SU-DHL-6 (cell line): ENCODE measurements around the gene CUX1.

Source experiments
- H2AFZ ChIP-seq: fragments of 200-600 bp; sonication (generic); 2 replicates; pipeline ENCODE4 v1.6.1; 2014; ENCODE audit warnings: low read depth, mild to moderate bottlenecking, moderate library complexity, mixed read lengths, antibody characterized with exemption, low read length; ENCODE audit not compliant: severe bottlenecking
- H3F3A ChIP-seq: fragments of 200-600 bp; shearing (Covaris generic); 2 replicates; pipeline ENCODE4 v1.6.0; 2016; ENCODE audit warnings: antibody characterized with exemption, mild to moderate bottlenecking; ENCODE audit not compliant: insufficient read depth
- H3K27ac ChIP-seq: fragments of 200-600 bp; sonication (generic); 2 replicates; pipeline ENCODE4 v1.5.1; 2016; ENCODE audit warnings: low read depth, mild to moderate bottlenecking, low read length, moderate library complexity, mixed read lengths
- H3K27me3 ChIP-seq: fragments of 200-600 bp; sonication (generic), shearing (Covaris generic); 2 replicates; pipeline ENCODE4 v1.6.0; 2014; ENCODE audit warnings: mild to moderate bottlenecking, low read length
- H3K36me3 ChIP-seq: fragments of 200-600 bp; sonication (generic); 2 replicates; pipeline ENCODE4 v1.6.1; 2014; ENCODE audit warnings: mild to moderate bottlenecking, low read length, mixed read lengths
- H3K4me2 ChIP-seq: fragments of 300-600, 200-600 bp; shearing (Covaris generic), sonication (generic); 2 replicates; pipeline ENCODE4 v1.6.0; 2014; ENCODE audit warnings: low read length, low read depth, mild to moderate bottlenecking; ENCODE audit not compliant: poor library complexity, severe bottlenecking
- H3K4me3 ChIP-seq: fragments of 200-600 bp; sonication (generic); 2 replicates; pipeline ENCODE4 v1.5.1; 2014; ENCODE audit warnings: antibody characterized with exemption, low read length, mild to moderate bottlenecking, mixed read lengths; ENCODE audit not compliant: insufficient read depth, poor library complexity, severe bottlenecking
- H3K79me2 ChIP-seq: fragments of 200-600 bp; sonication (generic); 2 replicates; pipeline ENCODE4 v1.6.1; 2014; ENCODE audit warnings: mild to moderate bottlenecking, low read length, moderate library complexity; ENCODE audit not compliant: insufficient read depth
- H3K9ac ChIP-seq: fragments of 200-600 bp; sonication (generic); 2 replicates; pipeline ENCODE4 v1.7.0; 2014; ENCODE audit warnings: mild to moderate bottlenecking, low read length
- H3K9me2 ChIP-seq: fragments of 200-600 bp; sonication (generic); replicated peaks from 2 replicates; pipeline ENCODE4 v1.6.1; 2014; ENCODE audit warnings: low read length; ENCODE audit not compliant: insufficient read depth
- H3K9me3 ChIP-seq: fragments of 200-600 bp; sonication (generic); 2 replicates; pipeline ENCODE4 v1.6.1; 2014; ENCODE audit warnings: low read length, mixed read lengths; ENCODE audit not compliant: insufficient read depth
- H4K20me1 ChIP-seq: fragments of 200-600 bp; sonication (generic); 2 replicates; pipeline ENCODE4 v1.6.1; 2014; ENCODE audit warnings: low read depth, mild to moderate bottlenecking, antibody characterized with exemption, low read length, moderate library complexity, mixed read lengths
- CTCF ChIP-seq: fragments of 200-600 bp; sonication (generic); IDR thresholded peaks from one replicate; pipeline ENCODE4 v1.5.1; 2017; ENCODE audit warnings: antibody characterized with exemption, mild to moderate bottlenecking, low read length, moderate library complexity; ENCODE audit not compliant: insufficient read depth, poor library complexity, severe bottlenecking
- EZH2phosphoT487 ChIP-seq: fragments of 200-600 bp; sonication (generic), shearing (Covaris generic); conservative IDR thresholded peaks from 2 replicates; pipeline ENCODE4 v1.6.1; 2018; ENCODE audit warnings: mild to moderate bottlenecking, antibody characterized with exemption, low read length, moderate library complexity, mixed read lengths

The CUX1 gene

GRCh38 chr7:102253973-102254370 lies 436.5 kb downstream of the CUX1 start:
- Histone ChIP-seq H3K36me3 (peaks cover 21% of the 10 kb centered on the region), H3K4me2 (no peak overlapping the region), H3K9ac (no peak overlapping the region)

GRCh38 chr7:102254521-102254920 lies 437.1 kb downstream of the CUX1 start:
- no peaks in the 10 kb centered on the region; the same call in 1 of the 2 replicates for H4K20me1 ChIP-seq
- H3K4me3 ChIP-seq = no peak overlapping the region
- H3K9me2 ChIP-seq = no peaks in the 10 kb centered on the region
- peaks cover 16% of the 10 kb centered on the region for H3K36me3 ChIP-seq
- no peaks in the 10 kb centered on the region for H3K79me2 ChIP-seq
- no peak for TF ChIP-seq CTCF
- no peak for TF ChIP-seq EZH2phosphoT487
- H3K9ac ChIP-seq = no peak overlapping the region
- H3K27ac ChIP-seq = no peak overlapping the region
- H3K4me2 ChIP-seq = no peak overlapping the region
- H2AFZ ChIP-seq = no peak overlapping the region
- peaks cover 22% of the 10 kb centered on the region; the same call in 1 of the 2 replicates for H3F3A ChIP-seq
- H3K27me3 ChIP-seq = no peaks in the 10 kb centered on the region
- H3K9me3 ChIP-seq = no peaks in the 10 kb centered on the region

More at GRCh38 chr7:102253973-102254370, 436.5 kb downstream of the CUX1 start:
- Histone ChIP-seq H3K79me2 (no peaks in the 10 kb centered on the region), H3K27ac (no peak overlapping the region), H3F3A (peaks cover 27% of the 10 kb centered on the region; the same call in 1 of the 2 replicates), H2AFZ (no peak overlapping the region), H3K27me3 (no peaks in the 10 kb centered on the region), H3K9me3 (no peaks in the 10 kb centered on the region), H3K4me3 (no peak overlapping the region), H3K9me2 (no peaks in the 10 kb centered on the region), H4K20me1 (no peaks in the 10 kb centered on the region; the same call in 1 of the 2 replicates)
- TF ChIP-seq EZH2phosphoT487 = no peak
- TF ChIP-seq CTCF = no peak

- Histone ChIP-seq H3K27me3 (no peaks in the 10 kb centered on the region), H4K20me1 (no peaks in the 10 kb centered on the region; the same call in 1 of the 2 replicates), H2AFZ (no peak overlapping the region), H3K4me3 (no peak overlapping the region), H3K9me3 (no peaks in the 10 kb centered on the region), H3K36me3 (peaks cover 8% of the 10 kb centered on the region; the same call in 1 of the 2 replicates), H3K9ac (no peak overlapping the region), H3K9me2 (no peaks in the 10 kb centered on the region), H3K4me2 (no peak overlapping the region), H3F3A (peaks cover 19% of the 10 kb centered on the region; the same call in 1 of the 2 replicates), H3K79me2 (no peaks in the 10 kb centered on the region), H3K27ac (no peak overlapping the region)
- TF ChIP-seq EZH2phosphoT487 (no peak), CTCF (no peak)
Measured at GRCh38 chr7:102255501-102255900, 438.1 kb downstream of the CUX1 start.
